Muscle of back (tissue), 11 donors: ENCODE results near the gene NAA38. TPM values are rescaled to one million over a fixed set of nuclear protein-coding genes. Genes with fewer than 3 reads are reported as not detected.
"Not testable (repeated sequence)": the region's sequence is repeated elsewhere in the genome, so short reads cannot be mapped to it uniquely, and the experiment has no call there.

Experiments
- DNase-seq, 3 donors: peaks; one replicate each; pipeline versions ENCODE4 v3.0.0 to v3.0.0-alpha.2; 2013
- polyA plus RNA-seq, 10 donors: library from polyadenylated mRNA; unstranded; fragments of 120-200 nt; gene quantifications; one replicate each; pipeline ENCODE4 v1.2.1, GENCODE V29; 2013; ENCODE audit not compliant: insufficient read length in 10 of 10

Gene NAA38
- polyA plus RNA-seq, 10 donors: 33.1 to 64.6 (median 47.3) TPM

DNA sequence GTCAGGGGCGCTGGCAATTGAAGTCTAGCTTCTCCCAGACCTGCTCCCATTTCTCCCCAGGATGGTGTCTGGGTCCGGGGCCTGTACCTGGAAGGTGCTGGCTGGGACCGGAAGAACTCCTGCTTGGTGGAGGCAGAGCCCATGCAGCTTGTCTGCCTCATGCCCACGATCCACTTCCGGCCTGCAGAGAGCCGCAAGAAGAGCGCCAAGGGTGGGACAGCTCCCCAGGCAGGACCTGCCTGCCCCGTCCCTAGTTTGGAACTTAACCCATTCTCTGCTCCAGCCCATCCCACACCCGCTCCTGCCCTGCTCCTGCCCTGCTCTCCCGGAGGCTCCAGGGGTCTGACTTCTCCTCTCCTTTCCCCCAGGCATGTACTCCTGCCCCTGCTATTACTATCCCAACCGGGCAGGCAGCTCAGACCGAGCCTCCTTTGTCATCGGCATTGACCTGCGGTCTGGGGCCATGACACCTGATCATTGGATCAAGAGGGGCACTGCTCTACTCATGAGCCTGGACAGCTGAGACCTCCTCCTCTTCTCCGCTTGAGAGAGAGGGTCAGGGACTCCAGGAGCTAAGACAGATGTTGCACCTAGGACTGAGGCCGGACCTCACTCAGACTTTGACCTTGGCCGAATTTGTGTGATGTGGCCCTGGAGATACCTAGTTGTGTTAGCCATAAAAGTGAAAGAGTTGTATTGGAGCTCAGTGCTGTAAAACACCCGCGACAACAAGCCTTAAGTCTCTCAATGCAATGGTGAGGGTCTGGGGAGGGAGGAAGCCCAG, 24.2 kb downstream of the NAA38 start:
- DNase-seq: no peak

- no peak for DNase-seq
Measured at GRCh38 chr17:7832431-7832830, 24.9 kb downstream of the NAA38 start.

- no peak for DNase-seq
Measured at GRCh38 chr17:7831233-7831632, 26.1 kb downstream of the NAA38 start.

- no peak for DNase-seq
Measured at GRCh38 chr17:7830616-7831015, 26.7 kb downstream of the NAA38 start.

DNA sequence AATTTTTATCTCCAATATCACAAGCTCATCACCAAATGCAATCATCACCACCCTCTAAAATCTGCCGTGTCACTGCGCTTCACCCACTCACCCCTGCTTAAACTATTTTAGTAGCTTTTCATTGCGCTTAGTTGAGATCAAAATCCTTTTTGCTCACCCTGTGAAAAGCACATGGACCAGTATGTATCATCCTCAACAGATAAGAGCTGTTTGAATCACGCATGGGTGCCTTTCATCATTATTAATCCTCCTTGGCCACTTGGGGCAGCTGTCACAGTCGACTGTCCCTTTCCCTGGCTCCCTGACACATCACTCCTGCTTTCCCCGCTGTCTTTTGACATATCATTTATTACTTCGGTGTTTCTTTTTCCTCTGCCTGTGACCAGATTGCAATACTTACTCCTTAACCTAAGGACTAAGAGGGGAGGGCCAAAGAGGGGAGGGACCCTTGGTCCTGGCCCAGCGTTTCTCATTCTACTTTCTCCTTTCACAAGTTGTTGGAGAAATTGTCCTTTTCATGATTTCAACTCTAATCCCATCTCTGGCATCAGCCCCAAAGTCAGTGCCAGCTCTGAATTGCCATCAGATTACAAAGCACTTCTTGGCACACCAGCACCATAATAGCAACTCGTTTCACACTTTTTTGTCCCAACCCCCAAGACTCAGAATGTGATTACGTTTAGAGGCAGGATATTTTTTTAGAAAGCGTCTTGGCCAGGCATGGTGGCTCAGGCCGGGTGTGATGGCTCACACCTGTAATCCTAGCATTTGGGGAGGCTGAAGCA, 32.0 kb downstream of the NAA38 start:
- DNase-seq: no peak

DNA sequence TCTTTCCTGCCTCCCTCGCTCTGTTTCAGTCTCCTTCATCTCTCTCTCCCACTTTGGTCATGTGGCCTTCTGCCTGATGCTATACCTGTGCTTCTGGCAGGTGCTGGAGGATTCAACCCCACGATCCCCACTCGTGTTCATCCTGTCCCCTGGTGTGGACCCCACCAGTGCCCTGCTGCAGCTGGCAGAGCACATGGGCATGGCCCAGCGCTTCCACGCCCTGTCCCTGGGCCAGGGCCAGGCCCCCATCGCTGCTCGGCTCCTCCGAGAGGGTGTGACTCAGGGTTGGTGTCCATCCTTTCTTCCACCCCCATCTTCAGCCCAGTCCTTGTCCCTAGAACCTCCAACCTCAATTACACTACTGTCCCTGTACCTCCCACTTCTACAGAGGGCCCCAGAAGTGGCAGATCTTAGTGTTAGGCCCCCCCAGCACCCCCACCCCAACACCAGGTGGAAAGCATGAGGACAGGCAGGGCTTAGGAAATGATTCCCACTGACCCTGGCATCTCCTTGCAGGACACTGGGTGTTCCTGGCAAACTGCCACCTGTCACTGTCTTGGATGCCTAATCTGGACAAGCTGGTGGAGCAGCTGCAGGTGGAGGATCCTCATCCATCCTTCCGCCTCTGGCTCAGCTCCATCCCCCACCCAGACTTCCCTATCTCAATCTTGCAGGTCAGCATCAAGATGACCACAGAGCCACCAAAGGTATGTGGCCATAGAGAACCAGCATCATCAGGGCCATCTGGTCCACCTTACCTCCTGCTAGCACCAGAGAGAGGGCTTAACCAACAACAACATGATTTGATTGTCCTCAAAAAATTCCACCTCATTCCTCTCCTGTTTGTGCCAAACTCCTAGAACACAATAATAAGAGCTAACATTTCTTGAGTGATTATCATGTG, 33.1 kb downstream of the NAA38 start:
- no peak for DNase-seq

DNA sequence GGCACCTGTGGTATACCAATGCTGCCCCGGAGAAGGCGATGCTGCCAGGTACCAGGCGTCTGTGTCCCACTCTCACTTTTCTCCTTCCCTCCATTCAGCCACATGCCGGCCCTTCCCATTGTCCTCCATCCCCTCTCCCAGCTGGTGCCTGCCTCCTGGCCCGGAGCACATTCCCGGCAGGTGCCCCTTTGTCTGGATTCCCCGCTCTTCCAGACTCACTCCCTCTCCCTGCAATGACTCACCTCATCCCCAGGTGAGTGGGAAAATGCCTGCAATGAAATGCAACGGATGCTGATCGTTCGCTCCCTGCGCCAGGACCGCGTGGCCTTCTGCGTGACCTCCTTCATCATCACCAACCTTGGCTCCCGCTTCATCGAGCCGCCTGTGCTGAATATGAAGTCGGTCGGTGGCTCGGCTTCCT, 33.8 kb downstream of the NAA38 start:
- no peak for DNase-seq

DNA sequence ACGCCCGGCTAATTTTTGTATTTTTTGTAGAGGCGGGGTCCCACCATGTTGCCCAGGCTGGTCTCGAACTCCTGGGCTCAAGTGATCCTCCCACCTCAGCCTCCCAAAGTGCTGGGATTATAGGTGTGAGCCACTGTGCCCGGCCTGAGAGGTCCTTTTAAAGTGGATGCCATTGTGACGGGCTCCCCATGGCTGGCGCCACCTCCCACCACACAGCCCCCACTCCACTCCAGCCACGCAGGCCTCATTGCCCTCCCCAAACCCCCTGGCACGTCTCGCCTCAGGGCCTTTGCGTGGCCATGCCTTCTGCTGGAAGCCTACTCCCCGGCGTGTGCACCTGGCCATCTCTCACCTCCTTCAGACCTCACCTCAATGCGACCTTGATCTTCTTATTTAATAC, 35.2 kb downstream of the NAA38 start:
- no peak for DNase-seq

GRCh38 chr17:7820231-7820630, 37.1 kb downstream of the NAA38 start:
- no peak for DNase-seq

DNA sequence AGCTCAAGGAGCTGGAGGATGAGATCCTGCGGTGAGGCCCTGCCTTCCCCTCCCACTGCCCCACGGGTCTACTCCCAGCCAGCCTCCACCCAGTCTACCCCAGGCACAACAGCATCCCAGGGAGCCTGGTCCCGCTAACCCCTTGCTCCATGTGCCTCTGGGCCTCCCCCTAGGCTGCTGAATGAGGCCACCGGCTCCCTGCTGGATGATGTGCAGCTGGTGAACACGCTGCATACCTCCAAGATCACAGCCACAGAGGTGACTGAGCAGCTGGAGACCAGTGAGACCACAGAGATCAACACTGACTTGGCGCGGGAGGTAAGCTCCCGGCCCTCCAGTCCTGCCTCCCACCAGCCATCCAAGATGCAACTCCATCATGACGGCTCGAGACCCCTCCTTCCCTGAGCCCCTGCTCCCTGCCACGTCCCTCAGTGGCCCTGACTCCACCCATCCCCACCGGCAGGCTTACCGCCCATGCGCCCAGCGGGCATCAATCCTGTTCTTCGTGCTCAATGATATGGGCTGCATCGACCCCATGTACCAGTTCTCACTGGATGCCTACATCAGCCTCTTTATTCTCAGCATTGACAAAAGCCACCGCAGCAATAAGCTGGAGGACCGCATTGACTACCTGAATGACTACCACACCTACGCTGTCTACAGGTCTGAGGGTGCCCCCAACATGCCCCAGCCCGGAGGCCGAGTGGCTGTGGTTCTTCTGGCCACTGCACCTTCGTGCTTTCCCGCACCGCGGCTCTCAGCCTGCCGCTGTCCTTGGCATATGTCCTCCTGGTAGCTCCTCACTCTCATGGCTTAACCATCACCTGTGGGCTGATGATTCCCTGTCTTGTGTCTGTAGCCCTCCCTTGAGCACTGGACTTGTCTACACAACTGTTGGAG, 38.4 kb downstream of the NAA38 start:
- no peak for DNase-seq

- no peak for DNase-seq
Measured at GRCh38 chr17:7818026-7818425, 39.3 kb downstream of the NAA38 start.

GRCh38 chr17:7817643-7817964, 39.8 kb downstream of the NAA38 start:
- DNase-seq: no peak

DNA sequence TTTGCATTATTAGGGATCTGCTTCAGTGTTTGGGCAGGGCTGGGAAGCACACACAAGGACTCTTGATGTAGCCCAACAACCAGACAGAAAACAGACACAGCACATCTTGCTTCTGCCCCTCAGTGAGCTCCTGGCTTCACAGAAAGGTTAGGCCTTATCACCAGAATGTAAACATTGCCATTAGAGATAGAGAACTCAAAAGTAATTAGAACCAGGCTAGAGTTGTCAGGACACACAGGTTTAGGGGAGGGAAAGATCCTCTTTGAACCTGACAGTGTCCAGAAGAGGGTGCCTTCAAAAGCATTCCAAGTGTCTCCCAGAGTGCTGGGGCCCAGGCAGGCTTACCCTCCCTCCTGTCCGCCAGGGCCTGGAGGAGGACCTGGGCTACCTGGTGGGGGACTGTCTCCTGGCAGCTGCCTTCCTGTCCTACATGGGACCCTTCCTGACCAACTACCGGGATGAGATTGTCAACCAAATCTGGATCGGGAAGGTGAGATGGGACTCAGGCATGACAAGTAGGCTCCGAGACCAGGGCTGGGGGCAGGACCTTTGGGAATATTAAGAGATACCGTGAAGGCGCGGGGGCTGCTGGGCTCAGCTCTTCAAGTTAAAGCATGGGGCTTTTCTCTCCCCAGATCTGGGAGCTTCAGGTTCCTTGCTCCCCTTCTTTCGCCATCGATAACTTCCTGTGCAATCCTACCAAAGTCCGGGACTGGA, 40.3 kb downstream of the NAA38 start:
- no peak for DNase-seq

- no peak for DNase-seq
Measured at GRCh38 chr17:7814969-7815368, 42.4 kb downstream of the NAA38 start.

DNA sequence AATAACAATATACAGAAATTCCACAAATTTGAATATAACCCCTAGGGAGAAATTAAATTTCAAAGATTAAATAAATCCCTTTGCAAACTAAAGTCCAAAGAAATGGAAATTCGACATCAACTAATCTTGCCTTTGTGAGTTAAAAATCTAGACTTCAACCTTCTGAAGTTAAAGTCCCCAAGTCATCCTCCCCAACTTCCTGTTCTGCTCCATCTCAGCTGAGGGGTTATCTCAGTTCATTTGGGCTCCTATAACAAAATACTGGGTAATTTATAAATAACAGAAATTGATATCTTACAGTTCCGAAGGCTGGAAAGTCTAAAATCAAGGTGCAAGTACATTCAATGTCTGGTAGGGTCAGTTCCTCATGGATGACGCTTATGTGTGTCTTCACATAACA, 46.1 kb downstream of the NAA38 start:
- no peak for DNase-seq

DNA sequence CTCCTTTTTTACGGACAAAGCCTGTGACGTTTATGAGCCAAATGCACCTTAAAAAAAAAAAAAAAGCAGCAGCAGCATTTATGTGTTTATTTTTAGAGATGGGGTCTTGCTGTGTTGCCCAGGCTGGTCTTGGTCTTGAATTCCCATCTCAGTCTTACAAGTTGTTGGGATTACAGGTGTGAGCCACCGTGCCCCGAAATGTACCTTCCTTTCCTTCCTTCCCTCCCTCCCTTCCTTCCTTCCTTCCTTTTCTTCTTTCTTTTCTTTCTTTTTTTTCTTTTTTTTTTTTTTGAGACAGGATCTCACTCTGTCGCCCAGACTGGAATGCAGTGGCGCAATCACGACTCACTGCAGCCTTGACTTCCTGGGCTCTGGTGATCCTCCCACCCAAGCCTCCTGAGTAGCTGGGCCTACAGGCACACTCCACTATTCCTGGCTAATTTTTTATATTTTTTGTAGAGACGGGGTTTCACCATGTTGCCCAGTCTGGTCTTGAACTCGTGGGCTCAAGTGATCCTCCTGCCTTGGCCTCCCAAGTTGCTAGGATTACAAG, 47.5 kb downstream of the NAA38 start:
- DNase-seq: not testable (repeated sequence)

DNA sequence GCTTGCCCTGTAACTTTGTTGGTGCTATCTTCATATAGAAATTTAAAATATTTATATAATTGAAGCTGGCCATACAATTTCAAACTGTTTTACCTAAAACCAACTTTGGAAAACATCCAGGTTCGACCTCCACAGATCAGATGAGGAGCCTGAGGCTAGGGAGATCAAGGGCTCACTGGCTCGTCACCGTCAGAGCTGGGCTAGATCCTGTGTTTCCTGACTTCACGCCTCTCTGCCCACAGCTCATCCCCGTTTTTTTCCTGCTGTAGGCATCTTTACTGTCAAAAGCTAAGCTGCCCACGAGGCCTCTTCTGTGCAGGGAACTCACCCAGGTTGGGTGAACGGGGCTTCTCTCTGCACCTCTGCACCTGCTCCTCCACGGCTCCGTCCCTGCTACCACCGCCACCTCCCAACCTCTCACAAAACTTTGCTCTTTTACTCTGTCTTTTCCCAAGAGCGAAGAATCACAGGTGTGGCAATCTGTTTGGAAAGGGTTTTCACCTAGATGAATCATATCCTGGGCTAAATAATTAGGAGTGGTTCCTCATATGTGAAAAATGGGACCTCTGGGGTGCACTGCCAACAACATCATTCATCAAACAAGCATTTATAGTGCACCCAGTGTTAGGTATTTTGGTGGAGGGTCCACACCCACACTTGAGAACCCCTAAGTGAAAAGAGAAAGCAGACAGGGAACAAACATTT, 48.1 kb downstream of the NAA38 start:
- DNase-seq: no peak

DNA sequence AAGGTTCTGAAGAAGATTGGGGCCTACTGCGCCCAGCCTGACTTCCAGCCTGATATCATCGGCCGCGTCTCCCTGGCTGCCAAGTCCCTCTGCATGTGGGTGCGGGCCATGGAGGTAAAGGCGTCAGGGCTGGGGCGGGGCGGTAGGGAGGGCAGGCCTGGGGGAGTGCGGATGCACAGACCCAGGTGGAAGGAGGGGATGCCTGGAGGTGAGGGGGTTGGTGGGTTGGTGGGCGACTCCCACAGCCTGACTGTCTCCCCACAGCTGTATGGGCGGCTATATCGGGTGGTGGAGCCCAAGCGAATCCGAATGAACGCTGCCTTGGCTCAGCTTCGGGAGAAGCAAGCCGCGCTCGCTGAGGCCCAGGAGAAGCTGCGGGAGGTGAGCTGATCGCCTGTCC, 50.2 kb downstream of the NAA38 start:
- no peak for DNase-seq
